ENCODE data around the gene AKIP1. TPM values are rescaled to one million over a fixed set of nuclear protein-coding genes. Genes with fewer than 3 reads are reported as not detected.

Gene AKIP1
- total and polyA plus RNA-seq, 9 of the 15 experiments (the other 6 are each of a cell fraction or from before 2014, with no cell fraction given), result 9.0 to 52.6 (median 36.2) TPM

DNA sequence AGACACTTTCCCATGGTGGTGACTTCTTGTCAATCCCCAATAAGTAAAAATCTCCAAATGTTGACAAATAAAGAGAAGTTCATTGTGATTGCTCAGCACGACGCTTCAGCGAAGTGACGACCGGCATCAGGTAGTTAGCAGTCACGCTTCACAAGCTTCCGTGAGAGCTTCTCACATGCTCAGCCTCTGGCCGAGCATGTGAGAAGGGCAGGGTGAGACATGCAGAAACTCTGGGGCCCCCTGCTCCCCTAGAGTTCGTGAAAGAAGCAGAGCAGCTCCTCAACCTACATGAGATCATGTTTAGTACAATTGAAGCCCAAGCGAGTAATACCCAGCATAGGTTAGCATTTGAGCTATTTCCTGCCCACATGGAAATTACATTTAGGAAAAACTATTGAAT, 26.2 kb downstream of the AKIP1 start:
- no peak for FAIRE-seq
- in situ Hi-C loops (cut with MboI), result no loop called here
- BruUV-seq (replicated peaks), result no TSS peak
- intact Hi-C loops (cut with micrococcal nuclease), result no loop called here
- Histone ChIP-seq H3K9ac (ENCODE audit: insufficient read depth in 1 of 2, low read depth in 2 of 2, low read length in 2 of 2) (no peak overlapping the region), H3K9me1 (ENCODE audit: control insufficient read depth, insufficient read depth, low read length) (peaks cover 1% of the 10 kb centered on the region), H3K27me3 (ENCODE audit: control insufficient read depth in 2 of 2, insufficient read depth in 2 of 2, low read length in 2 of 2) (no peaks in the 10 kb centered on the region), H3K4me3 (no peak overlapping the region), H3K4me1 (replicated peaks in 1 of 2; ENCODE audit: control insufficient read depth in 2 of 2, insufficient read depth in 2 of 2, low read length in 2 of 2) (peaks cover 6 to 11% of the 10 kb centered on the region in 2 experiments; a peak in 4 of 5 replicates), H4K20me1 (replicated peaks; ENCODE audit: control insufficient read depth, insufficient read depth, low read length) (no peaks in the 10 kb centered on the region), H3K4me2 (ENCODE audit: insufficient read depth, low read length) (no peak overlapping the region), H2AFZ (ENCODE audit: low read depth, low read length) (peak overlapping the region; percentile 56; the same call in 1 of the 2 replicates), H3K79me2 (ENCODE audit: control insufficient read depth, insufficient read depth, low read length) (no peaks in the 10 kb centered on the region), H3K9me3 (replicated peaks; ENCODE audit: control insufficient read depth, insufficient read depth, low read depth, low read length) (no peaks in the 10 kb centered on the region; the same call in 1 of the 2 replicates), H3K27ac (ENCODE audit: extremely low read depth, low read depth, low read length) (no peak overlapping the region), H3K36me3 (ENCODE audit: control insufficient read depth, insufficient read depth, low read length) (no peaks in the 10 kb centered on the region)
- 59% methylated on average over 10 of the region's 10 CpGs for WGBS (ENCODE audit: insufficient coverage, low coverage, missing lambda C conversion rate)
- no peak for DNase-seq (ENCODE audit: extremely low read depth in 1 of 4, low spot score in 3 of 4)
- TF ChIP-seq ATF1 (CRISPR knock-in tag; IDR thresholded peaks at IDR 0.05) (no peak), ATF1 (tag; IDR thresholded peaks at IDR 0.05) (no peak), WHSC1 (IDR thresholded peaks at IDR 0.05; ENCODE audit: low read length) (no peak), RFX5 (IDR thresholded peaks at IDR 0.05; ENCODE audit: low read depth, low read length) (no peak), CC2D1A (IDR thresholded peaks at IDR 0.05) (no peak), ZNF212 (CRISPR knock-in tag; IDR thresholded peaks at IDR 0.05) (no peak), ZC3H4 (CRISPR knock-in tag; IDR thresholded peaks at IDR 0.05; ENCODE audit: borderline replicate concordance) (no peak), TOE1 (IDR thresholded peaks at IDR 0.05; ENCODE audit: borderline replicate concordance) (no peak), TOE1 (CRISPR knock-in tag; IDR thresholded peaks at IDR 0.05; ENCODE audit: borderline replicate concordance, low read depth) (no peak), ZBTB17 (CRISPR knock-in tag; IDR thresholded peaks at IDR 0.05) (no peak), CBX8 (IDR thresholded peaks at IDR 0.05; ENCODE audit: borderline replicate concordance, extremely low read depth, low read depth, low read length, poor library complexity, severe bottlenecking) (no peak), ZNF778 (CRISPR knock-in tag; IDR thresholded peaks at IDR 0.05) (no peak), KLF13 (tag; IDR thresholded peaks at IDR 0.05; ENCODE audit: borderline replicate concordance, low read depth) (no peak), BRCA1 (IDR thresholded peaks at IDR 0.05) (no peak), BRCA1 (CRISPR knock-in tag; IDR thresholded peaks at IDR 0.05) (no peak), PHF8 (IDR thresholded peaks at IDR 0.05; ENCODE audit: borderline replicate concordance, low read length) (no peak), KLF10 (CRISPR knock-in tag; IDR thresholded peaks at IDR 0.05) (no peak), ESRRB (CRISPR knock-in tag; IDR thresholded peaks at IDR 0.05; ENCODE audit: borderline replicate concordance) (no peak), ADNP (tag; IDR thresholded peaks at IDR 0.05) (no peak), PCBP1 (IDR thresholded peaks at IDR 0.05; ENCODE audit: low read depth, low read length, poor library complexity, severe bottlenecking) (no peak)
- TF ChIP-seq, protein P1, sequence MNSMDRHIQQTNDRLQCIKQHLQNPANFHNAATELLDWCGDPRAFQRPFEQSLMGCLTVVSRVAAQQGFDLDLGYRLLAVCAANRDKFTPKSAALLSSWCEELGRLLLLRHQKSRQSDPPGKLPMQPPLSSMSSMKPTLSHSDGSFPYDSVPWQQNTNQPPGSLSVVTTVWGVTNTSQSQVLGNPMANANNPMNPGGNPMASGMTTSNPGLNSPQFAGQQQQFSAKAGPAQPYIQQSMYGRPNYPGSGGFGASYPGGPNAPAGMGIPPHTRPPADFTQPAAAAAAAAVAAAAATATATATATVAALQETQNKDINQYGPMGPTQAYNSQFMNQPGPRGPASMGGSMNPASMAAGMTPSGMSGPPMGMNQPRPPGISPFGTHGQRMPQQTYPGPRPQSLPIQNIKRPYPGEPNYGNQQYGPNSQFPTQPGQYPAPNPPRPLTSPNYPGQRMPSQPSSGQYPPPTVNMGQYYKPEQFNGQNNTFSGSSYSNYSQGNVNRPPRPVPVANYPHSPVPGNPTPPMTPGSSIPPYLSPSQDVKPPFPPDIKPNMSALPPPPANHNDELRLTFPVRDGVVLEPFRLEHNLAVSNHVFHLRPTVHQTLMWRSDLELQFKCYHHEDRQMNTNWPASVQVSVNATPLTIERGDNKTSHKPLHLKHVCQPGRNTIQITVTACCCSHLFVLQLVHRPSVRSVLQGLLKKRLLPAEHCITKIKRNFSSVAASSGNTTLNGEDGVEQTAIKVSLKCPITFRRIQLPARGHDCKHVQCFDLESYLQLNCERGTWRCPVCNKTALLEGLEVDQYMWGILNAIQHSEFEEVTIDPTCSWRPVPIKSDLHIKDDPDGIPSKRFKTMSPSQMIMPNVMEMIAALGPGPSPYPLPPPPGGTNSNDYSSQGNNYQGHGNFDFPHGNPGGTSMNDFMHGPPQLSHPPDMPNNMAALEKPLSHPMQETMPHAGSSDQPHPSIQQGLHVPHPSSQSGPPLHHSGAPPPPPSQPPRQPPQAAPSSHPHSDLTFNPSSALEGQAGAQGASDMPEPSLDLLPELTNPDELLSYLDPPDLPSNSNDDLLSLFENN (IDR thresholded peaks at IDR 0.05; ENCODE audit: low read depth in 2 of 2, low read length in 2 of 2), result no peak
- ChIA-PET POLR2A (interaction anchor here (0.6 to 1.3 kb wide), 2 partner anchors 12 to 1771 kb away, joined by 3 read pairs; no protein-coding TSS in a partner anchor), CTCF (ENCODE audit: low intra/inter-chr PET ratio) (no interaction called here)
- ATAC-seq, result no peak
